DND-41 (cell line): ENCODE results near the gene TTC17.

Experiments
- ATAC-seq: fragments of 200-7000 bp; cut with Tn5 transposase; 3 replicates; pipeline ENCODE4 v1.9.1; 2021; ENCODE audit warnings: low read depth; ENCODE audit not compliant: insufficient read depth
- DNase-seq: peaks from one replicate; pipeline ENCODE4 v3.0.0-alpha.2; 2020
- H2AFZ ChIP-seq: 2 replicates; pipeline ENCODE4 v1.6.0; 2012; ENCODE audit warnings: low read depth, low read length
- H3K27ac ChIP-seq: 2 replicates; pipeline ENCODE4 v1.5.1; 2012; ENCODE audit warnings: low read length, inconsistent platforms
- H3K27me3 ChIP-seq: fragments of 200-600 bp; sonication (generic); 2 replicates; pipeline ENCODE4 v1.6.0; 2012; ENCODE audit warnings: low read length, mild to moderate bottlenecking, inconsistent platforms; ENCODE audit not compliant: insufficient read depth, poor library complexity
- H3K36me3 ChIP-seq: 2 replicates; pipeline ENCODE4 v1.5.1; 2012; ENCODE audit warnings: low read length, inconsistent platforms; ENCODE audit not compliant: insufficient read depth
- H3K4me1 ChIP-seq: 2 replicates; pipeline ENCODE4 v1.5.1; 2012; ENCODE audit warnings: mild to moderate bottlenecking, low read length; ENCODE audit not compliant: insufficient read depth
- H3K4me2 ChIP-seq: 2 replicates; pipeline ENCODE4 v1.6.0; 2012; ENCODE audit warnings: mild to moderate bottlenecking, moderate library complexity, low read length, inconsistent platforms; ENCODE audit not compliant: insufficient read depth
- H3K4me3 ChIP-seq, 2 experiments: fragments of 200-600 bp in 1 of 2; shearing (Covaris generic) in 1 of 2; 2 replicates each; pipeline ENCODE4 v1.5.1; 2012 to 2016; ENCODE audit warnings: inconsistent platforms in 2 of 2, low read length in 2 of 2, mild to moderate bottlenecking in 2 of 2, low read depth in 1 of 2, moderate library complexity in 1 of 2
- H3K79me2 ChIP-seq: 2 replicates; pipeline ENCODE4 v1.6.0; 2012; ENCODE audit warnings: low read length, inconsistent platforms; ENCODE audit not compliant: insufficient read depth
- H3K9ac ChIP-seq: 2 replicates; pipeline ENCODE4 v1.6.0; 2012; ENCODE audit warnings: low read depth, mild to moderate bottlenecking, inconsistent platforms, low read length, moderate library complexity
- H3K9me3 ChIP-seq: 2 replicates; pipeline ENCODE4 v1.5.1; 2012; ENCODE audit warnings: low read length, moderate library complexity, mild to moderate bottlenecking, inconsistent platforms; ENCODE audit not compliant: insufficient read depth, severe bottlenecking
- H4K20me1 ChIP-seq: 2 replicates; pipeline ENCODE4 v1.6.0; 2012; ENCODE audit warnings: low read length; ENCODE audit not compliant: insufficient read depth
- CTCF ChIP-seq: IDR thresholded peaks from 2 replicates; pipeline ENCODE4 v1.5.1; 2012; ENCODE audit warnings: borderline replicate concordance, low read length, moderate library complexity, mild to moderate bottlenecking; ENCODE audit not compliant: poor library complexity, severe bottlenecking; ENCODE audit errors: extremely low read depth
- EZH2 ChIP-seq: IDR thresholded peaks from 3 replicates; pipeline ENCODE4 v1.6.1; 2012; ENCODE audit warnings: borderline replicate concordance, low read depth, mild to moderate bottlenecking, moderate library complexity, low read length, inconsistent platforms; ENCODE audit not compliant: severe bottlenecking

Gene TTC17

GRCh38 chr11:43403357-43404231 lies 44.9 kb downstream of the TTC17 start:
- Histone ChIP-seq H3K4me1 (no peaks in the 10 kb centered on the region), H2AFZ (no peak overlapping the region), H3K9ac (no peak overlapping the region), H3K79me2 (no peaks in the 10 kb centered on the region), H3K4me2 (no peak overlapping the region), H4K20me1 (no peaks in the 10 kb centered on the region), H3K4me3 (no peak overlapping the region), H3K27ac (no peak overlapping the region), H3K27me3 (no peaks in the 10 kb centered on the region), H3K9me3 (no peaks in the 10 kb centered on the region), H3K36me3 (peaks cover 95% of the 10 kb centered on the region)
- TF ChIP-seq CTCF = no peak
- no peak for TF ChIP-seq EZH2
- DNase-seq = no peak
- ATAC-seq = no peak

GRCh38 chr11:43404406-43404805 lies 45.7 kb downstream of the TTC17 start:
- H3K4me3 ChIP-seq = no peak overlapping the region
- H3K36me3 ChIP-seq = peaks cover 96% of the 10 kb centered on the region
- H3K27ac ChIP-seq = no peak overlapping the region
- H3K4me2 ChIP-seq = no peak overlapping the region
- TF ChIP-seq EZH2 (no peak), CTCF (no peak)
- DNase-seq (no peak), ATAC-seq (no peak)
- H3K9ac ChIP-seq = no peak overlapping the region
- no peaks in the 10 kb centered on the region for H3K9me3 ChIP-seq
- H3K79me2 ChIP-seq = no peaks in the 10 kb centered on the region
- no peaks in the 10 kb centered on the region for H4K20me1 ChIP-seq
- no peaks in the 10 kb centered on the region for H3K4me1 ChIP-seq
- H2AFZ ChIP-seq = no peak overlapping the region
- H3K27me3 ChIP-seq = no peaks in the 10 kb centered on the region

- no peak for ATAC-seq
- Histone ChIP-seq H3K4me3 (no peak overlapping the region), H2AFZ (no peak overlapping the region), H3K79me2 (no peaks in the 10 kb centered on the region), H3K9ac (no peak overlapping the region), H3K9me3 (no peaks in the 10 kb centered on the region), H4K20me1 (no peaks in the 10 kb centered on the region), H3K36me3 (peaks cover 96% of the 10 kb centered on the region), H3K4me2 (no peak overlapping the region), H3K4me1 (no peaks in the 10 kb centered on the region), H3K27me3 (no peaks in the 10 kb centered on the region), H3K27ac (no peak overlapping the region)
- no peak for TF ChIP-seq CTCF
- no peak for TF ChIP-seq EZH2
- no peak for DNase-seq
Observed at GRCh38 chr11:43404836-43405479, 46.2 kb downstream of the TTC17 start.
